RWPE2 (cell line): ENCODE measurements around the gene IL10.

ENCODE experiments used
- ATAC-seq: fragments of 200-7000 bp; cut with Tn5 transposase; 3 replicates; pipeline ENCODE4 v1.9.1; 2021; ENCODE audit warnings: low read depth
- DNase-seq: peaks from one replicate; pipeline ENCODE4 v3.0.0-alpha.2; 2020; ENCODE audit warnings: low spot score
- H3K27ac ChIP-seq: fragments of 450-650 bp; 2 replicates; pipeline ENCODE4 v1.5.1; 2017; ENCODE audit warnings: mild to moderate bottlenecking; ENCODE audit not compliant: poor library complexity, severe bottlenecking
- H3K27me3 ChIP-seq: fragments of 250-450 bp; sonication (Bioruptor Pico); 2 replicates; pipeline ENCODE4 v1.5.1; 2021; ENCODE audit warnings: mild to moderate bottlenecking, moderate library complexity; ENCODE audit not compliant: insufficient read depth, poor library complexity, severe bottlenecking
- H3K36me3 ChIP-seq: fragments of 250-450 bp; sonication (Bioruptor Pico); 2 replicates; pipeline ENCODE4 v1.5.1; 2020; ENCODE audit warnings: low read depth, mild to moderate bottlenecking, moderate library complexity
- H3K4me1 ChIP-seq: fragments of 250-450 bp; sonication (Bioruptor Pico); 2 replicates; pipeline ENCODE4 v1.5.1; 2021; ENCODE audit warnings: mild to moderate bottlenecking, moderate library complexity; ENCODE audit not compliant: insufficient read depth, poor library complexity, severe bottlenecking
- H3K4me3 ChIP-seq: fragments of 250-450 bp; sonication (Bioruptor Pico); 2 replicates; pipeline ENCODE4 v1.5.1; 2021; ENCODE audit warnings: mild to moderate bottlenecking, moderate library complexity; ENCODE audit not compliant: severe bottlenecking
- H3K9me3 ChIP-seq: fragments of 250-450 bp; sonication (Bioruptor Pico); 2 replicates; pipeline ENCODE4 v1.5.1; 2021; ENCODE audit warnings: mild to moderate bottlenecking, moderate library complexity; ENCODE audit not compliant: severe bottlenecking
- TF ChIP-seq, protein P1 (sequence below): fragments of 450-650 bp; IDR thresholded peaks from one replicate; pipeline ENCODE4 v1.5.1; 2017; ENCODE audit warnings: mild to moderate bottlenecking, moderate library complexity; ENCODE audit not compliant: poor library complexity, severe bottlenecking

Gene IL10

DNA sequence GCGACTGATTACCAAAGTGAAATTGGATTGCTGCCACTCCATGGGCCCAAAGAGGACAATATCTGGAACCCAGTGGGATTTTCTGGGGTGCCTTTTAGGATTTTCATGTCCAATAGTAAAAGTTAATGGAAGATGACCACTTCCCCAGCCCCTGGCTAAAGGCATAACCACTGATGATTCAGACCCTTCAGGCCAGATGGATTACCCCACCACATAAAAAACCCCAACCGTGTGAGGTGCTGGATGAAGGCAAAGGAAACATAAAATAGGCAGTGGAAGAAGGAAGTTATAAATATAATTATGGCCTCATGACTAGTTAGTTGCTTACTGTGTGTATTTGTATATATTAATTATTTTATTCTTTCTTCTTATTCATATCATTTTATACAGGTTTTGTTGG lies 40.2 kb upstream of the IL10 start:
- ATAC-seq (no peak), DNase-seq (no peak)
- Histone ChIP-seq H3K36me3 (no peaks in the 10 kb centered on the region), H3K27ac (no peak overlapping the region), H3K9me3 (no peaks in the 10 kb centered on the region), H3K27me3 (no peaks in the 10 kb centered on the region), H3K4me3 (no peak overlapping the region), H3K4me1 (no peaks in the 10 kb centered on the region)
- TF ChIP-seq, protein P1, sequence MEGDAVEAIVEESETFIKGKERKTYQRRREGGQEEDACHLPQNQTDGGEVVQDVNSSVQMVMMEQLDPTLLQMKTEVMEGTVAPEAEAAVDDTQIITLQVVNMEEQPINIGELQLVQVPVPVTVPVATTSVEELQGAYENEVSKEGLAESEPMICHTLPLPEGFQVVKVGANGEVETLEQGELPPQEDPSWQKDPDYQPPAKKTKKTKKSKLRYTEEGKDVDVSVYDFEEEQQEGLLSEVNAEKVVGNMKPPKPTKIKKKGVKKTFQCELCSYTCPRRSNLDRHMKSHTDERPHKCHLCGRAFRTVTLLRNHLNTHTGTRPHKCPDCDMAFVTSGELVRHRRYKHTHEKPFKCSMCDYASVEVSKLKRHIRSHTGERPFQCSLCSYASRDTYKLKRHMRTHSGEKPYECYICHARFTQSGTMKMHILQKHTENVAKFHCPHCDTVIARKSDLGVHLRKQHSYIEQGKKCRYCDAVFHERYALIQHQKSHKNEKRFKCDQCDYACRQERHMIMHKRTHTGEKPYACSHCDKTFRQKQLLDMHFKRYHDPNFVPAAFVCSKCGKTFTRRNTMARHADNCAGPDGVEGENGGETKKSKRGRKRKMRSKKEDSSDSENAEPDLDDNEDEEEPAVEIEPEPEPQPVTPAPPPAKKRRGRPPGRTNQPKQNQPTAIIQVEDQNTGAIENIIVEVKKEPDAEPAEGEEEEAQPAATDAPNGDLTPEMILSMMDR, result no peak

DNA sequence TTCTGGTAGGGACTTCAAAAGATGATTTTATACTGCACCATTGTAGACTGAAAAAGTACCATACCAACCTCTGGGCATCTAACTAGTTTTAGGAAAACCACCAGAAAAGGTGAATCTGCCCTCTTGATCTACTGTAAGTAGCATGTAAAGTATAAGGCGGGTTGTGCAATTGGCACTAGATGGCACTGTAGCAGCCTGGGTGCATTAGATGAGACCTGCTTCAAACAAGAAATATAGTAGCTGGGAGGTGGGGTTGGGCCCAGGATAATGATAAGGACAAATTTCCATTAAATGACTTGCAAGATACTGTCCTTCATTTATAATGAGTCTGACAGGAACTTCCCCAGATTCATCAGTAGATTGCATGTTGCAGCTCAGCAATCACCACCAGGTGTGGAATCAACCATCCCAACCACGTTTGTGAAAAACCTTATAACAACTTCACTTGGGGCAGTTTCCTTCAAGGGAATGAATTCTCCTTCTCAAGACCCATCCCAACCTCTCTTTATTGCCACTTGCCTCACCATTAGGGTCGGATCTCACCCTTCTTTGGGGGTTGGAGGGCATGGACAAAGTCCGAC lies 37.3 kb upstream of the IL10 start:
- Histone ChIP-seq H3K27me3 (no peaks in the 10 kb centered on the region), H3K36me3 (no peaks in the 10 kb centered on the region), H3K27ac (no peak overlapping the region), H3K9me3 (no peaks in the 10 kb centered on the region), H3K4me1 (no peaks in the 10 kb centered on the region), H3K4me3 (no peak overlapping the region)
- ATAC-seq (peak; percentile 79), DNase-seq (no peak)
- TF ChIP-seq, protein P1, result peak; percentile 78

DNA sequence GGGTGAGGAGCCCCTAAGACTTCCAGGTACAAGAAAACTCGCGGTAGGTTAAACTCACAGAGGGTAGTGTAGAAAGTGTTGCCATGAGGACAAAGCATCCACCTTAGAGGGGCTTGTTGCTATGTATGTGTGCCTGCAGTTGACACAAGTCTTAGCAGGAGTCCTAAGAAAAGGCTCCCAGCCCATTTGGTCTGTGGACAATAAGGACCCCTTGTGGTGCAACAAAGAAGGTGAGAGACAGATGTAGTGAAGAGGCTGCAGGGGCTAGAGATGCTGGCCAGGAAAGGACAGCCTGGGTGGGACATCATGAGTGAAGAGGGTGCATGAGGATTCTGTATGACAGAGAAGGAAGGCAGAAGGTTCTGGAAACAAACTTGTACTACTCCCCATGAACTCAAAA lies 36.3 kb upstream of the IL10 start:
- no peaks in the 10 kb centered on the region for H3K27me3 ChIP-seq
- H3K4me1 ChIP-seq, result no peaks in the 10 kb centered on the region
- no peak for DNase-seq
- H3K4me3 ChIP-seq, result no peak overlapping the region
- H3K9me3 ChIP-seq, result no peaks in the 10 kb centered on the region
- H3K36me3 ChIP-seq, result no peaks in the 10 kb centered on the region
- H3K27ac ChIP-seq, result no peak overlapping the region
- peak; percentile 61; the same call in 2 of the 3 replicates for ATAC-seq
- TF ChIP-seq, protein P1, result no peak

DNA sequence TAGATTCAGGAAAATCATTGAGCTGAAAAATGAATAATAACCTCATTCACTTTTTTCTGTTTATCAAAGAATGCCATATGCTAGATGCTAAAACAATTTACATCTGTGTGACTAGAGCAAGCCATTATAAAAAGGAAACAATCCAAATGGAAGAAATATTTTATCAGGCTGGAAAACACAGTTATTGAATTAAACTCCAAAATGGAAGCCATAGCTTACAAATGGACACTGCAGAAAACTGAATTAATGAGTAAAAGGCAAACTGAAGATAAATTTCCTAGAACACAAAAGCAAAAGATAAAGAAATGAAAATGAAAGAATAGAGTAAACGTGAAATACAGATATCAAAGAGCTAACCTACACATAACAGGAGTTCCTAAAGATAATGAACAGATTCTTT lies 33.1 kb upstream of the IL10 start:
- H3K27me3 ChIP-seq, result no peaks in the 10 kb centered on the region
- no peaks in the 10 kb centered on the region for H3K4me1 ChIP-seq
- TF ChIP-seq, protein P1, result no peak
- no peak overlapping the region for H3K27ac ChIP-seq
- H3K36me3 ChIP-seq, result no peaks in the 10 kb centered on the region
- ATAC-seq, result no peak
- no peaks in the 10 kb centered on the region for H3K9me3 ChIP-seq
- DNase-seq, result no peak
- H3K4me3 ChIP-seq, result no peak overlapping the region

DNA sequence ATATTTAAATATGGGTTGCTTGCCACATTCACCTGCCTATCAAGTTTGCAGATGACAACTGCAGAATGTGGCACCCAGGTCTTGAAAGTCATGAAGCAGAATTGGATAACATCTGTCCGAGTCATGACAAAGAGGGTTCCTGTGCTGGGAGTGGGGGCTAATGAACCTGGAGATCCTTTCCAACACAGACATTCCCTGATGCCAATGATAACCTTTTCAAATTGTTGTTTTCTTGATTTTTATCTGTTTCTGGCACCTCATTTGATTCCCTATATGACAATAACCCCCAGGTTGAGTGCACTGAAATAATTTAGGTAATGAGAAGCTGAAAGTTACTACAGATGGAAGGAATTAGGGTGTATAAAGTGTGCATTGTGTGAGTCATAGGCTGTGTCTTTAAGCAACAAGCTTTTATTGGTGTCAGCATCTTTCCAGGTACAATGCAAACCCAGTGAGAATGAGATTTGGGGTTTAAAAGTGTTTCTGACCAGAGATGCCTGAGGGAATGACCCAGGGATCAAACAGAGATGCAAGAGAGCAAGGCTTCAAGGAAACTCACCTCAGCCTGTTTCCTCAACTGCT lies 32.0 kb upstream of the IL10 start:
- DNase-seq, result no peak
- TF ChIP-seq, protein P1, result no peak
- H3K4me1 ChIP-seq, result no peaks in the 10 kb centered on the region
- ATAC-seq, result 0 out of 3 replicates have a peak, but pooled peaks have one; percentile 35
- H3K4me3 ChIP-seq, result no peak overlapping the region
- H3K27me3 ChIP-seq, result no peaks in the 10 kb centered on the region
- H3K27ac ChIP-seq, result no peak overlapping the region
- H3K9me3 ChIP-seq, result no peaks in the 10 kb centered on the region
- H3K36me3 ChIP-seq, result no peaks in the 10 kb centered on the region
